ENCODE data around the gene TLNRD1.

The TLNRD1 gene

GRCh38 chr15:81029414-81030300 lies 28.9 kb downstream of the TLNRD1 start:
- DNase-seq = no peak

DNA sequence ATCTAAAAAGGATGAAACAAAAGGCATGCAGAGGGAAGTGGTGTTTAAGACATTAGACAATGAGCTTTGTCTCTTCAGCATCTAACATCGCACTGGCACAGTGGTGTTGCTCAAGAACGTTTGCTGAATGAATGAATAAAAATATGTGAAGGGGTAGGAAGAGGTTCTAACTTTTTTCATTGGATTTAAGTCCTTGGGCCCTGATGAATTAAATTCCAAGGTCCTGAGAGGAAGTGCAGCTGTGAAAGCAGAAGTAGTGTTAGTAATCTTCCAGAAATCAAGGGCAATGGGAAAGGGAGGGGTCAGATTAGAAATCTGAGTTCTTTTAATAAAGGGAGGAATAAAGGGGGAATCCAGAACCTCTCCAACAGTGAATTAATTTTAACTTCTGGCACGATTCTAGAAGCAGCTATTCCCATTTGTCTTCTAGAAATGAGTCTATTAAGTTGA lies 29.6 kb downstream of the TLNRD1 start:
- DNase-seq = no peak

GRCh38 chr15:81031203-81031602 lies 30.5 kb downstream of the TLNRD1 start:
- DNase-seq = no peak

DNA sequence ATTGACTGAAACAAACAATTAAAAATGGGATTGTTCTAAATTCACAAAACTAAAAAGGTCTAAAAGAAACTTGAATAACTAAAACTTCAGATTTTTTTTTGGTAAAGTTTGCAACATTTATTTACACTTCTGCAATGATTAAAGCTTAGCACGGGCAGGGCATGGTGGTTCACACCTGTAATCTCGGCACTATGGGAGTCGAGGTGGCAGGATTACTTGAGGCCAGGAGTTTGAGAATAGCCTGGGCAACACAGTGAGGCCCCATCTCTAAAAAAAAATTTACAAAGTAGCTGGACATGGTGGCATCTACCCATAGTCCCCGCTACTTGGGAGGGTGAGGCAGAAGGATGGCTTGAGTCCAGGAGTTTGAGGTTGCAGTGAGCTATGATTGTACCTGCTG lies 31.6 kb downstream of the TLNRD1 start:
- no peak for DNase-seq

- no peak for DNase-seq
Measured at GRCh38 chr15:81032818-81033217, 32.1 kb downstream of the TLNRD1 start.

DNA sequence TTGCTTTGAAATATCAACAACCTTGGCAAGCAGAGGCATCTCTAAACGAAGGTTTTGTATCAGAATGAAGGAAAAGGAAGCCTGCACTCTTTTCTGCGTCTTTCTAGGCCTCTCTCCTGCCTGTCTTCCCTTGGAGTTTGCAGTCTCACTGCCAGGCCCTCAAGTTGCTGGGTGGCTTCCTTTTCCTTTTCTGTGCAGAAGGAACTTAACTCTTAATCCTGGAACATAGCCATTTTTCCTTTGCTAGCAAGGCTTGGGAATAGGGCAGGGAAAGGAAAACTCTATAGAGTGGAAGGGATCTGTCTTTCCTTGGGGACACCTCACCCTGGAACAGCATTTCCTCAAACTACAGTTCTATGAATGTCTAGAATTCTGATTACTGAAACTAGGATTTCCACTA lies 32.8 kb downstream of the TLNRD1 start:
- DNase-seq = no peak

DNA sequence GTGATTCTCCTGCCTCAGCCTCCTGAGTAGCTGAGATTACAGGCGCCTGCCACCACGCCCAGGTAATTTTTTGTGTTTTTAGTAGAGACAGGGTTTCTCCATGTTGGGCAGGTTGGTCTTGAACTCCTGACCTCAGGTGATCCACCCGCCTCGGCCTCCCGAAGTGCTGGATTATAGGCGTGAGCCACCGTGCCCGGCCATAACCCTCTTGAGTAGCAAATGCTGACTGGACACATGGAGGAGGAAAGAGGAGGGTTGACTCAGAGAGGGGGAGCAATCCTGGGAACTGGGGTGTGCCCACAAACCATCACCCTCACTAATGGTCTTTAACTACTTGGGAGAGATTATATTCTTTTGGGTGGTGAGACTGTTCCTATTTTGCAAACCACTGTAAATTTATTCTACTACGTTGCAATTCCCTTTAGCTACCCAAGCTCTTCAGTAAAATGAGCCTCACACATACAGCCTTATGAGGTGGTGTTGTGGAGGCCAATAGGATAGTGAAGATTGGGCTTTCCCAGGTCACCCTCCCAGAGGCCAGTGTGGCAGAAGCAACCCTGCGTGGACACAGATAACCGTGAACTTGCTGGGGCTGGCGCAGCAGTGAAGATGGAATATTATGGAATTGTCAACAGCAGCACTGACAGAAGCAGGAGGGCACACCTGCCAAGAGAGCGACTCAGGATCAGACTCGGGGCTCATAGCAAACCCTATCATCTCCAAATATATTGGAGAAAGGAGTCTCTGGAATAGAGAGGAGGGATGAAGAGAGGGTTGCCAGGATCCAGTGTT lies 37.4 kb downstream of the TLNRD1 start:
- DNase-seq = no peak

GRCh38 chr15:81038975-81039607 lies 38.4 kb downstream of the TLNRD1 start:
- no peak for DNase-seq

DNA sequence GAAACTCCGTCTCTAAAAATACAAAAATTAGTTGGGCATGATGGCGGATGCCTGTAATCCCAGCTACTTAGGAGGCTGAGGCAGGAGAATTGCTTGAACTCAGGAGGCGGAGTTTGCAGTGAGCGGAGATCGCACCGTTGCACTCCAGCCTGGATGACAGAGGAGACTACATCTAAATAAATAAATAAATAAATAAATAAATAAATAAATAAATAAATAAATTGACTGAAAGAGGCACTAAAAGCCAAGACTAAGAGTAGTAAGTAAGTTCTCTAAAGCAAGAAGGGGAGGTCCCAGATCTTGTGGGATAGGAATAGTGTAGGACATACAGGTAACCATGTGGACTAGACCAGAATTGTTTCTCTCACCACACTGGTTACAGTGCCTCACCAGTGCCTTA lies 40.0 kb downstream of the TLNRD1 start:
- DNase-seq = no peak

GRCh38 chr15:81043281-81043934 lies 42.7 kb downstream of the TLNRD1 start:
- DNase-seq = no peak

- DNase-seq = no peak
Measured at GRCh38 chr15:81043935-81044575, 43.3 kb downstream of the TLNRD1 start.

GRCh38 chr15:81046290-81046689 lies 45.6 kb downstream of the TLNRD1 start:
- no peak for DNase-seq

DNA sequence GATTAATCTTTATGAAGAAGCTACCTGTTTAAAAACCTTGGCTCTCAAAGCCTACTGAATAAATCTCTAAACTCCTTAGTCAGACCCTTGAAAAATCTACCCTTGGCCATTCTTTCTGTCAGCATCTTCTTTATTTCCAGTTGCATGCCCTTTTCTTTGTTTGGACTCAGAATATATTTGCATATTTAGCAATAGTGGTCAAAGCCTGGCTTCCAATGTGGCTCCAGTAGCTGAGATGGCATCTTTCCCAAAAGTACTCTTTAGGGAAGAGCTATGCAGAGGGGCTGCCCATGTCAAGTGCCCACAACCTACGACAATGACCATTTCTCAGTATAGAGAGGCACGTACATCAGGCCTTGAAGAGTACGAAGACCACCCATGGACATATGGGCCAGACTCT lies 47.2 kb downstream of the TLNRD1 start:
- no peak for DNase-seq

- DNase-seq = no peak
Measured at GRCh38 chr15:81049835-81050234, 49.1 kb downstream of the TLNRD1 start.

GRCh38 chr15:81050259-81050658 lies 49.5 kb downstream of the TLNRD1 start:
- DNase-seq = no peak

DNA sequence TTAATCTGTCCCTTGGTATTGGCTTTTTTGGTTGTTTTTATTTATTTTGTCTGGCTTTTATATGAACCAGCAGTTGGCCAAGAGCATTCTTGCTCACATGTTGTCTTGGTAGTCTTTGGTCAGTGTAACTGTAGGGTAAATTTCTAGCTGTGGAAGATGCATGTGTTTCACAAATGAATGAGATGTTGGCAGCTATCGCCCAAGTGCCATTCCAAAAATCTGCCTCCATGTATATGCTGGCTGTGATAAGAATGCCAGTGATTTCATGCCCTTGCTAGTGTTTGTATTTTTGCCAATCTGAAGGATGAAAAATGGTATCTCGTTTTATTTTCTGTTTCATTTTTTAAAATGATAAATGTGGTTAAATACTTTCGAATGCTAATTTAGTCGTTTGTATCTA lies 50.1 kb downstream of the TLNRD1 start:
- no peak for DNase-seq

DNA sequence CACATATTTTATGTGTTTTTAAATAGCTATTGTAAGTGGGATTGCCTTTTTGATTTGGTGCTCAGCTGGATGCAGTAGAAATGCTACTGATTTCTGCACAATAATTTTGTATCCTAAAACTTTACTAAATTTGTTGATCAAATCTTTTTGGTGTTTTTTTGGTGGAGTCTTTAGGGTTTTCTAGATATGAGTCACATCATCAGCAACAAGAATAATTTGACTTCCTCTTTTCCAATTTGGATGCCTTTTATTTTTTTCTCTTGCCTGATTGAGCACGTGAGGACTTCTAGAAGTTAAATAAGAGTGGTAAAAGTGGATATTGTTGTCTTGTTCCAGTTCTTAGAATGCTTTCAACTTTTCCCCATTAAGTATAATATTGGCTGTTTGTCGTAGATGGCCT lies 51.3 kb downstream of the TLNRD1 start:
- DNase-seq = no peak

DNA sequence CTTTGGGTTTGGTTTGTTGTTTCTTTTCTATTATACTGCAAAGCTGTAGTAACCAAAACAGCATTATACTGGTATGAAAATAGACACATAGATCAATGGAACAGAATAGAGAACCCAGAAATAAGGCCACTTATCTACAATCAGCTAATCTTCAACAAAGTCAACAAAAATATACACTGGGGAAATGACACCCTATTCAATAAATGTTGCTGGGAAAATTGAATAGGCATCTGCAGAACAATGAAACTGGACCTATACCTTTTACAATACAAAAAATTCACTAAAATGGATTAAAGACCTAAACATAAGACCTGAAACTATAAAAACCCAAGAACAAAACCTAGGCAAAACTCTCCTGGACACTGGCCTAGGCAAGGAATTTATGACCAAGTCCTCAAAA lies 52.9 kb downstream of the TLNRD1 start:
- DNase-seq = no peak

- no peak for DNase-seq
Measured at GRCh38 chr15:81054236-81054635, 53.5 kb downstream of the TLNRD1 start.

All from activated naive CD4-positive, alpha-beta T cell treated with Interleukin-2 at 50 U/mL for 16 hours (primary cell).